Sigmoid colon (tissue), 3 donors: ENCODE measurements around the gene CDA.

ENCODE experiments used
- CTCF ChIP-seq, 4 experiments: fragments of 450-650 bp in 3 of 4; fragments of 200-600 bp in 1 of 4; IDR thresholded peaks; one replicate each; pipeline ENCODE4 v1.5.1; 2016 to 2019; ENCODE audit warnings: antibody characterized with exemption in 4 of 4, mild to moderate bottlenecking in 3 of 4, moderate library complexity in 2 of 4
- POLR2A ChIP-seq, 2 donors: fragments of 450-650 bp; IDR thresholded peaks; one replicate each; pipeline ENCODE4 v1.6.1; 2016; ENCODE audit warnings: antibody characterized with exemption in 2 of 2, mild to moderate bottlenecking in 2 of 2, moderate library complexity in 2 of 2

GRCh38 chr1:20573987-20574386 is 14.9 kb upstream of the CDA start:
- TF ChIP-seq CTCF (IDR thresholded peaks at IDR 0.05), result no peak
- TF ChIP-seq POLR2A (IDR thresholded peaks at IDR 0.05), result no peak
